Activated CD8-positive, alpha-beta memory T cell treated with anti-CD3 and anti-CD28 coated beads, Interleukin-2, amount 50 U/mL, for 24 hours (primary cell): ENCODE measurements around the gene UBL5.

Experiments used
- DNase-seq: peaks from one replicate; pipeline ENCODE4 v3.0.0-alpha.2; 2020; ENCODE audit errors: extremely low read depth

The UBL5 gene

DNA sequence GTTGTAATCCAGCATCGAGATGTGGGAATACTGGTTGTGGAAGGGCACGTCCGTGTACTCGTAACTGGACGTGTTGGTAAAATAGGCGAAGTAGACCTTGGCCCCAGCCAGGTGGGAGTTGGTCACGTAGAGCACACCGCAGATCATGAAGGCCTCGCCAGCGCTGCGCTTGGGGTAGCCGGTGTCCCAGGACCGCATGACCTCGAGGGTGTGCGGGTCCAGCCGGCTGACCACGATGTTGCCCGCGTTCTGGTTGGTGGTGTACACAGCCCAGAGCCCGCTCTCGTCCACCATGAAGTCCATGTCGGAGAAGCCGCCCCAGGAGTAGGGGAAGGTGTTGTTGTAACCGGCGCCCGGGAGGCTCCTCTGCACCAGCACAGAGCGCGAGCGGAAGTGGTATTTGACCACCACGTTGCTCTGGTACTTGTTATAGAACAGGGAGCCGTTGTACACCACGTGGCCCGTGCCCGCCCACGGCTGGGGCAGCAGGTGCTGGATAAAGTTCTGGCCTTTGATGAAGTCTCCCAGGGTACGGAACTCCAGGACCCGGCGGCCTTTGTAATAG is 26.6 kb downstream of the UBL5 start:
- DNase-seq = no peak

DNA sequence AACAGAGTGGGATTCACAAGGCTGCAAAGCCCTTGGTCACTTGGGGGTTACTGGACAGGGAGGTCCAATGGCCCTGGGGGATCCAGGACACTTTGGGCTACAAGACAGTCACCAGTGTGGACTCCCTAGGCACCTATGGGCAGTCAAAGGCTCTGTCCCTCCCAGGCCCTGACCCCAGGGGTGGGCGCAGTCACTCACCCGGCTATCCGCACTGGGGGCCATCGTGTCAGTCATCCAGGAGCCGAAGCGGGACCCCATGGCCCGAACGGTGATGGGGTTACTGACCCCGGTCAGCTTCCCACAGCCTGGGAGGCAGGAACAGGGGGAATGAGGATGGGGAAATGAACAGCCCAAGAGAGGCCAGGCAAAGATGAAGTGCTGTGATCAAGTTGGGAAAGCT is 28.9 kb downstream of the UBL5 start:
- no peak for DNase-seq

DNA sequence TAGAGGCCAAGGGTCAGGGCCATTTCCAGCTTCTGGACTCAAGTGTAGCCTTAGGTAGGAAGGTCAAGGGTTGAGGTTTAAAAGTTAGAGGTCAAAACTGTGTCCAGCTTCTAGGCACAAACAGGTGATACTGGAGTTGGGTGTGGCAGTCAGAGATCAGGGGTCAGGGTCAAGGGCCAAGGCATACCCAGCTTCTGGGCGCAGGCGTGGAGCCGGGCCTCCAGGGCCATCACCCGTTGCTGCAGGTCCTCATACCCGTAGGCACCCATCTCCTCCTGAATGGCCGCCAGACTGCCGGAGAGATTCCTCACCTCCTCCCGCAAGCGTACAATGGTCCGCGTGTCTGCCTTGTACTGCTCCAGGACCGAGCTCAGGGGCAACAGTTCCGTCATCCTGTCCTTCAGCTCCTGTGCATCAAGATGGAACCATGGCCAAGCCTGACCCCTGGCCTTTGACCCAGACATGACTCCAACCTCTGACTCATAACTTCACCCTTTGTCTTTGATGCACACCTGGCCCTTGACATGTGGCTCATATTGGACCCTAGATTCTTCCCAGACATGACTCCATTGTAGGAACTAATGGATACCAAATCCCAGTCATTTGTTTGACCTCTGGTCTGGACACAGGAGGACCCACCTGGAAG is 29.5 kb downstream of the UBL5 start:
- no peak for DNase-seq

DNA sequence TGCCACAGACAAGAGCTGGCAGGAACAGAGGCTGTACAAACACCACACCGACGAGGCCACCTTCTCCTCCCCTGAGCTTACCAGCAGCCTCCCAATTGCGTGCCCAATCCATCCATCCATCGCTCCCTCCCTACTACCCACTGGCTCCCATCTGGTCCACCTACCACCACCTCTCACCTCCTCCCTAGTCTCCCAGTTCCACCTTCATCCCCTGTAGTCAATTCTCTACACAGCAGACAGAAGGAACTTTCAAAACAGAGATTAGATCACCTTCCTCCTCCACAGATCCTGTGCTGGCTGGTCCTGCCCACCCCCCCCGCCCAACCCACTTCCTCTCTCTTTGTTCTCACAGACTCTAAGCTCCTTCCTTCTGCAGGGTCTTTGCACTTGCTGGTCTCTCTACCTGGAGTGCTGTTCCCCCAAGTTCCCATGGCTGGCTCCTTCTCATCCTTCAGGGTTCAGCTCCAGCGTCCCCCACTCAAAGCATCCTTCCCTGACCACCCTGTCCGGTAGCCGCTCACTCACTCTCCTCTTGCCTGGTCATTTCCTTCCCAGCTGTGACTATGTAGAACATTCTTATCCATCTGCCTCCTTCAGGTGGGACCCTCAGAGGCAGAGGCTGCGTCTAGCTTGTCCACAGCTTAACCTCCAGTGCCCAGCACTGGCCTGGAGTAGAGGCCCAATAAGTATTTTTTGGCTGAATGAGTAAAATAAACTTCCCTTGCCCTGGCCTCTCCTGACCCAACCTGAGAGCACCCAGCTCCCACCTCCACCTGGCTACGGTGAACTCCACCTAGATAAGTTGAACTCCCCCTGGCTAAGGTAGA is 30.4 kb downstream of the UBL5 start:
- no peak for DNase-seq

DNA sequence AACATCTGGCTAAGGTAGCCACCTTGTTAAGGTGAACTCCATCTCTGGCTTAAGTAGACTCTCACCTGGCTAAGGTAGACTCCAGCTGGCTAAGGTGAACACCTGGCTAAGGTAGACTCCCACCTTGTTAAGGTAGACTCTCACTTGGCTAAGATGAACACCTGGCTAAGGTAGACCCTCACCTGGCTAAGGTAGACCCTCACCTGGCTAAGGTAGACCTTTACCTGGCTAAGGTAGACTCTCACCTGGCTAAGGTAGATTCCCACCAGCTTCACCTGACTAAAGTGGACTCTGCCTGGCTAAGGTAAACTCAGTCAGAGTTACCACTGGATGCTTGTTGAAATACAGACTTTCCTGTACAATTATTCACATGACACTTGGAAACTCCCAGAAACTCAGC is 31.0 kb downstream of the UBL5 start:
- no peak for DNase-seq

DNA sequence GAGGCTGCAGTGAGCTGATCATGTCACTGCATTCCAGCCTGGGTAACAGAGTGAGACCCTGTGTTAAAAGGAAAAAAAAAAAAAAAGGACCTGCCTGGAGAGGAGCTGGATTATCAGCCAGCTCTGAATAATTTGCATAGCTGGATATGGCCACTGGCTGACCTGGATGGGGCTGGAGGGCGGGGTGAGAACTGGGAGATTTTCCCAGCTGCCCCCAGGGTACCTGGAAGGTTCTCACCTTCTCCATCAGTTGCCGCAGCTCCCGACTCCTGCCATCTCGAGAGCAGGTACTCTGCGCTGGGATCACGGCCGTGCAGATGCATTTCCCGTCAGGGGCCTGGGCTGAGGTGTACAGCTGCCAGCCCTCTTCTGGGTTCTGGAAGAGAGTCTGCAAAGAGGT is 32.7 kb downstream of the UBL5 start:
- no peak for DNase-seq

DNA sequence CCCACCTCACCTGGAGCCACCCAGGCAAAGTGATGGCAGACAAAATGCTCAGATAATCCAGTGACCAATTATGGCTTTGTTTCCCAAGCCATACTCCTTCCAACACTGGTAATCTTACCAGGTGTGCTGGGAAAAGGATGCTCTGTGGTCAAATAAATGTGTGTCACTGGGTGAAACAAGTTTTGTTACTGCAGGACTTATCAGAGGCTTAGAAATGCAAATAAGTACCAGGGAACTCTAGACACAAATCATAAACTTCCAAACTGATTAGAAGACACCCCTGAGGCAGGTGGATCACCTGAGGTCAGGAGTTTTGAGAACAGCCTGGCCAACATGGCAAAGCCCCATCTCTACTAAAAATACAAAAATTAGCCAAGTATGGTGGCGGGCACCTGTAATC is 33.8 kb downstream of the UBL5 start:
- DNase-seq = no peak

DNA sequence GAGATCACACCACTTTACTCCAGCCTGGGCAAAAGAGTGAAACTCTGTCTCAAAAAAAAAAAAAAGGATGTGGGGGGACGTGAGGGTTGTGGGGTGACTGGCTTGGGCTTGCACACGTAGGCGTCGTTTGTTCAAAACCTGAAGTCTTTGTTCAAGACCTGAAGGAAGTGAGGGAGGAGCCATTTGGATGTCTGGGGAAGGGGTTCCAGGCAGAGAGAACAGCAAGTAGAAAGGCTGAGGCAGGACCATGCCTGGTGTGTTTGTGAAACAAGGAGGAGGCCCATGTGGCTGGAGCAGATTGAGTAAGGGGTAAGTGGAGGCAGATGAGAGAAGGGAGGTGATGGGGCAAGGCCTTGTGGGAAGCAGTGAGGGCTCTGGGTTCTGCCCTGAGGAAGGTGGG is 35.2 kb downstream of the UBL5 start:
- DNase-seq = no peak

DNA sequence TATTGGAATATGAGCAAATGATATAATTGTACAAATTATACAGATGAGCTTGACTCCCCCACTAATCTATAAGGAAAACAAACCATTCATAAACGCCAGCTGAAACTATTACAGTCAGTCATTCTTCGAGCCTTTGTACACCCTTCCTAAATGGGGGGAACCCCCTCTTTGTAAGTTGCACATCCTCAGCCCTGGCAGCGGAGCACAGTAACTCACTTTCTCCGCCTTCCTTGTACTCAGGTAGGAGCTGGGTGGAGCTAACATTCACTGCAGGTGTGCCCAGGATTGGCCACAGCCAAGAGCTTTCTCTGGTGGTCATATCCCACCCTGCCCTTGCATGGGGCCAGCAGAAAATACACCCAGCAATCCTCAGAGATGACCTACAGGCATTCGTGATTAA is 36.0 kb downstream of the UBL5 start:
- no peak for DNase-seq

DNA sequence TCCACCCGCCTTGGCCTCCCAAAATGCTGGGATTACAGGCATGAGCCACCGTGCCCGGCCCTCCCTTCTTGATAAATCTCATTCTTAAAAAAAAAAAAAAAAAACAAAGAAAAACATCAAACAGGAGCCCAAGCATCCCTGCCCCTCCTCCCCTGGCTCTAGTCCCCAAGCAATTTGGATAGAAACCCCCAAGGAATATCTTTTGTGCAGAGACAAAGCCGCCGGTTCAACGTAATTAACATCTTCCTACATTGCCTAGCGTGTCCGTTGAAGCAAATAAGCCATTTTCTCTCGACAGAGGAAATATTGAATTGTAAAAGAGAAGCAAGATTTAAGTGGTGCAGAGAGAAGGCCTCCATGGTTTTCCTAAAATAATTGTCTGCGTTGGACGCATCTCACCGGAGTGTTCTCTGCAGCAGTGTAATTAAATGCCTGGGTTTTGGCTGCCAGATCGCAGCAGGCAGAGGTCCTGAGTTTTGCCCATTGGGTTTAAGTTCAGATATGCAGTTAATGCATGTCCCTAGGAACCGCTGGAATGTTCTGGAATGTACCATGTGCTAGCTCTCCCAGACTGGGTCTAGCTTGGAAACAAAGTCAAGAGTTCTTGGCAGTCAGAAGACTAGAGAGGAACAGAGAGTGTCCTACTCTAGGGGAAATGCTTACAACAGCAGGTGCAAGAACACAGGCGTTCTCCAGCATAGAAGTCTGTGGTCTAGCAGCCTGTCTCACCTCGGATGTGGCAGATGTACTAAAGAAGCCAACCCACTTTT is 38.2 kb downstream of the UBL5 start:
- no peak for DNase-seq

DNA sequence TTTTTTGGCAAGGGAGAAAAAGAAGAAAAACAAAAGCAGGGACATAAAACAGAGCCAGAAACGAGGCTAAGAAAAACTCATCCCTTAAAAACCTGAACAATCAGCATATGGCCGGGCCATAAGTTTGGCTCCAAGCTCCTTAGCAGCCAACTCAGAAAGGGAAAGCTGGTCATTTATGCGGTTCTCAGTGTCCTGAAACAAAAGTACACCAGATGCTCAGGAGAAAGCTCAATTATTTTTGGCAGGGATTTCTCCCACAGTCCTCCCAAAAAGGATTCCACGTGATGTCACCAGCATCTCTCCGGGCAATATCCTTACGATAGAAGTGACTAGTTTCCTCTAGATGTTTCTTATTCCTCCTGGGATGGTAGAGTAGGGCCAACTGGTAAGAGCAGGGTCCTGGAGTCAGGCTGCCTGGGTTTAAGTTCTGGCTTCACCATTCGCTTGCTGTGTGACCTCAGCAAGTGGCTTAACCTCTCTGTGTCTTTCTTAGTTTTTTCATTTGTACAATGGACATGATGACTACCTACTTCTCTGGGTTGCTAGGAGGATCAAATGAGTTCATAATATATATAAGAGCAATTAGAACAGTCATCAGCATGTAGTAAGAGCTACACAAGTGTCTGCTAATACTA is 41.4 kb downstream of the UBL5 start:
- no peak for DNase-seq

DNA sequence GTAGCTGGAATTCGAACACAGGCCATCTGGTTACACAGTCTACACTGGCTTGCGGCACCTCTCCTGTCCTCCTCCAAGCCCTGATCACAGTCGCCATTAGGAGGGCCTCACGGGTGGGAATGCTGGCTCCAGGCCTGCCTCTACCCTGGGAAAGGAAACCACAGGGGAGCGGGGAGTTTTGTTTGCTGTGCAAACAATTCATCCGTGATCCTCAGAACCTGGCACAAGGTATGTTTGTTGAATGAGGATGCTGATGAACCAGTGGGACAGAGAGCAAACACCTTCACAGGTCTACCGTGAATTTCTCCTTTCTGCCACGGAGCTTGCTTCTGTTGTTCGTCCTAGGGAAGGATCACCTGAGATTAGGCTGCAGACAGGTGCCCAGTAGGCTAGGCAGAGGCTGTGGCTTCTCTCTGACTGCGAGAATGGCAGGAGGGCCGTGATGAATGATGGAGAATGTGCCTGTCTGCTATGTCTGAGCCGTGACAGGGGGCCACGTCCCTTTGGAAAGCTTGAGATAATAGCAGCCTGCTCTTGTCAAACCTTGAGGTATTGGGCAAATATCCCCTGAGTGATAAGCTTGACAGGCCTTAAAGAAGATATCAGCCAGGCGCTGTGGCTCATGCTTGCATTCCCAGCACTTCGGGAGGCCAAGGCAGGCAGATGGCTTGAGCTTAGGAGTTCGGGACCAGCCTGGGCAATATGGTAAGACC is 44.1 kb downstream of the UBL5 start:
- DNase-seq = no peak

DNA sequence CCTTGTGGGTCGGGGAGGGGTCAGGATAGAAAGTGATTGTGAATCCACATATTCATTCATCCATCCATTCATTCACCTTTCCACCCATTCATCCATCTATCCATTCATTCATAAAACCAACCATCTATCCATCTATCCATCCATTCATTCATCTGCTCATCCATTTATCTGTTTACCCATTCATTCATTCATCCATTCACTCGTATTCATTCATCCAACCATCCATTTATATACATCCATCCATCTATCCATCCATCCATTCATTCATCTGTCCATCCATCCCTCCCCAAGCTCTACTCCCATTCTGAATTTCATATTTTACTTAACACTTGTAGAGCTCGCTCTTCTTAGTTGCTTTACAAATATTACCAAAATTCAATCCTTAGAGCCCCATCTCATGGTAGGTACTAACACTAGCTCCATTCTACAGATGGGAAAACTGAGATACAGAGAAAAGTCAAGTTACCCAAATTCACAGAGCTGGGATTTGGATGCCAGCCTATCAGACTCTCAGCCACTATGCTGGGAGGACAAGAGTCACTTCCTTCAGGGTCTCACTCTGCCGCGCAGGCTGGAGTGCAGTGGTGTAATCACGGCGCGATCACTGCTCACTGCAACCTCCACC is 45.0 kb downstream of the UBL5 start:
- no peak for DNase-seq

DNA sequence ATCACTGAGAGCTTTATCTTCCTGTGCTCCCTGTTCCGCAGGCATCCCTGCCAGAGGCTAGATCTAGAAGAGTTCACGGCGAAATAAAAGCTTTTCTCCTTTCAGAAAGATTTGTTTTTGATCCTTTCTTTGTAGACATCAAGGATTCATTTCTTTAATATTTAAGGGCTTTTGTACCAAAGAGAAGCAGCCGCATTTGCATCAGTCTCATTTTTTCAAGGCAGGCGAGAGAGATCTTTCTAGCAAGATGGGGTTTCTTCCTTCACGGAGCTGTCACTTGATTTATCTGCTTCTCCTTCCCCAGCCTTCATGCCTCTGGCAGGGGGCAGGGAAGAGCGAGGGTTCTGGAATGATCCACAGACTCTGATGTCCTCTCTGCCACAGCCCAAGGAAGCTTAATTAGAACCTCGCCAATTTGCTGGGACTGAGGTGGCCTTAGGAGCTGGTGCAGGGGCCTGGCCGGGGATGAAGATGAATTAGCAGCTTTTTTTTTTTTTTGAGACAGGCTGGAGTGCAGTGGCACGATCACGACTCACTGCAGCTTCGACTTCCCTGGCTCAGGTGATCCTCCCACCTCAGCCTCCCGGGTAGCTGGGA is 47.4 kb downstream of the UBL5 start:
- DNase-seq = no peak

DNA sequence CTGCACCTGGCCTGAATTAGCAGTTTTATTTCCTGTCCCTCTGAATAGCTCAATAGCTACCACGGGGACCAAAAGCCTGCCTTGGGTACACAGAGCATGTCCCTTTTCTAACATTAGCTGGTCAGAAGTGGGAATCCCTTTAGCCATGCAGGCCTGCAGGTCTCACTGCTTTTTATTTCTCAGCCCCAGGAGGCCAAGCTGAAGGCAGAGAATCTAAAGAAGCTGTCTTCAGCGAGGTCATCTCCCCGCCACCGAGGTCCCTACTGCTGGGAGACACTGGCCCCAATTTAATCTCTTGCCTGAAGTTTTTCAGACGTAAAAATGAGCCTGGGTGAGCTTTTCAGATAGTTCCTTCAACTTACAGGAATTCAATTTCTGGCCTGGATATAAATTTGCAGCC is 48.1 kb downstream of the UBL5 start:
- no peak for DNase-seq

DNA sequence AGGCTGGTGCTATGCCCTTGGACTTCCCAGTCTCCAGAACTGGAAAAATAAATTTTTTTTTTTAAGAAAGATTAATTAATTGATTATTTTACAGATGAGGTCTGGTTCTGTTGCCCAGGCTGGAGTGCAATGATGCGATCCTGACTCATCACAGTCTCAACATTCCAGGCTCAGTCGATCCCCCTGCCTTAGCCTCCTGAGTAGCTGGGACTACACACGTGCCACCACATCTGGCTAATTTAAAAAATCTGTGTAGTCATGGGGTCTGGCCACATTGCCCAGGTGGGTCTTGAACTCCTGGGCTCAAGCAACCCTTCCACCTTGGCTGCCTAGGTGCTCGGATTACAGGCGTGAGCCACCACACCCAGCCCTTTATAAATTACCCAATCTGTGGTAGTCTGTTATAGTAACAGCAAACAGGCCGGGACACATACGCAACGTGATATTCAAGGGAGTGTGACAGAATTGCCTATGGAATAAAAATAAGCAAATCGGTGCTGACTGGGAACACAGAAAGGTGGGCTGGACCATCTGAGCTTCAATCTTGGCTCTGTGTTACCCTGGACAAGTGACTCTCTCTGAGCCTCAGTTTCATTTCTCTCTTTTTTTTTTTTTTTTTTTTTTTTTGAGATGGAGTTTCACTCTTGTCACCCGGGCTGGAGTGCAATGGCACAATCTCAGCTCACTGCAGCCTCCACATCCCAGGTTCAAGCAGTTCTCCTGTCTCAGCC is 50.2 kb downstream of the UBL5 start:
- DNase-seq = no peak

DNA sequence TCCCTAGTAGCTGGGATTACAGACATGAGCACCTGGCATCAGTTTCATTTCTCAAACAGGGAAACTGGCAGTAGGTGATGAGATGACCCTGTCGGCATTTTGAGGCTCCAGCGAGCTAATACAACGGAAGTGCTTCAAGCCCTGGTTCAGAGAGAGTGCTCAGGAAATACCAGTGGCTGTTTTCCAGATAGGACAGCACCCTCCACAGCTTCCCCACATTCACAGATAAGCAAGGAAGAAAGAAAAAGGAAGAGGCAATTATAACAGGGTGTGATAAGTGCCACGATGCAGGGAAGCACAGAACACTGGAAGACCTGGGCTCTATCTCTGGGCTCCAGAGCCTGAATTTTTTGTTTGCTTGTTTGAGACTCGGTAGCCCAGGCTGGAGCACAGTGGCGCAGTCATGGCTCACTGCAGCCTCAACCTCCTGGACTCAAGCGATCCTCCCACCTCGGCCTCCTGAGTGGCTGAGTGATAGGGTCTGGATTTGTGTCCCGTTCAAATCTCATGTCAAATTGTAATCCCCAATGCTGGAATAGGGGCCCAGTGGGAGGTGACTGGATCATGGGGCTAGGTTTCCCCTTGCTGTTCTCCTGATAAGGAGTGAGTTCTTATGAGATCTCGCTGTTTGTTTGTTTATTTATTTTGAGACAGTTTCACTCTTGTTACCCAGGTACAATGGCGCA is 50.9 kb downstream of the UBL5 start:
- DNase-seq = no peak
